H1 (cell line): ENCODE results near the gene SVEP1.

Experiments
- CEBPB ChIP-seq: IDR thresholded peaks from 2 replicates; pipeline ENCODE4 v1.6.1; 2012; ENCODE audit warnings: low read depth, low read length
- CTCF ChIP-seq, 3 experiments: IDR thresholded peaks; 1 replicate in 2 of 3; 2 replicates in 1 of 3; pipeline versions ENCODE4 v1.5.1 to v1.6.1; 2011; ENCODE audit warnings: low read length in 3 of 3, mild to moderate bottlenecking in 3 of 3, inconsistent platforms in 2 of 3, low read depth in 1 of 3, moderate library complexity in 1 of 3; ENCODE audit not compliant: insufficient read depth in 1 of 3; ENCODE audit errors: control extremely low read depth in 1 of 3
- EP300 ChIP-seq, 2 experiments: IDR thresholded peaks; 1 replicate in 1 of 2; 2 replicates in 1 of 2; pipeline ENCODE4 v1.6.1; 2011 to 2012; ENCODE audit warnings: low read depth in 2 of 2, low read length in 2 of 2, mild to moderate bottlenecking in 2 of 2, borderline replicate concordance in 1 of 2, inconsistent platforms in 1 of 2, moderate library complexity in 1 of 2
- EZH2 ChIP-seq: fragments of 200-600 bp; sonication (generic); IDR thresholded peaks from 2 replicates; pipeline ENCODE4 v1.7.1; 2012; ENCODE audit warnings: low read depth, mild to moderate bottlenecking, moderate library complexity, low read length, inconsistent platforms; ENCODE audit not compliant: severe bottlenecking
- JUND ChIP-seq: IDR thresholded peaks from 2 replicates; pipeline ENCODE4 v1.6.1; 2011; ENCODE audit warnings: mild to moderate bottlenecking, improper control_type of control experiment, low read length
- MAX ChIP-seq: IDR thresholded peaks from 2 replicates; pipeline ENCODE4 v1.6.1; 2012; ENCODE audit warnings: inconsistent platforms
- NANOG ChIP-seq: IDR thresholded peaks from 2 replicates; pipeline ENCODE4 v1.6.1; 2011; ENCODE audit warnings: low read length, low read depth, mild to moderate bottlenecking, inconsistent platforms; ENCODE audit not compliant: insufficient read depth, poor library complexity, severe bottlenecking
- POLR2A ChIP-seq, 2 experiments: IDR thresholded peaks; 1 replicate in 1 of 2; 2 replicates in 1 of 2; pipeline ENCODE4 v1.6.1; 2011; ENCODE audit warnings: low read depth in 2 of 2, low read length in 2 of 2, mild to moderate bottlenecking in 2 of 2; ENCODE audit errors: control extremely low read depth in 1 of 2
- POLR2AphosphoS5 ChIP-seq: IDR thresholded peaks from 2 replicates; pipeline ENCODE4 v1.6.1; 2011; ENCODE audit warnings: low read depth, low read length
- TAF1 ChIP-seq: IDR thresholded peaks from 2 replicates; pipeline ENCODE4 v1.6.1; 2011; ENCODE audit warnings: mild to moderate bottlenecking, low read depth, low read length
- TEAD4 ChIP-seq: IDR thresholded peaks from 2 replicates; pipeline ENCODE4 v1.6.1; 2012; ENCODE audit warnings: low read depth, low read length, inconsistent platforms, mixed read lengths

GRCh38 chr9:110546411-110546871 is 33.1 kb downstream of the SVEP1 start:
- no peak for TF ChIP-seq CTCF (IDR thresholded peaks at IDR 0.05; ENCODE audit: control extremely low read depth in 1 of 3, insufficient read depth in 1 of 3, low read depth in 1 of 3, low read length in 3 of 3)
- no peak for TF ChIP-seq NANOG
- no peak for TF ChIP-seq CEBPB
- no peak for TF ChIP-seq POLR2AphosphoS5
- no peak for TF ChIP-seq EP300 (IDR thresholded peaks at IDR 0.05; ENCODE audit: borderline replicate concordance in 1 of 2, low read depth in 2 of 2, low read length in 2 of 2)
- TF ChIP-seq MAX: no peak
- no peak for TF ChIP-seq JUND
- no peak for TF ChIP-seq POLR2A (IDR thresholded peaks at IDR 0.05; ENCODE audit: control extremely low read depth in 1 of 2, low read depth in 2 of 2, low read length in 2 of 2)
- no peak for TF ChIP-seq TAF1
- TF ChIP-seq EZH2: no peak
- TF ChIP-seq TEAD4: no peak
